NCI-H2081 (cell line): Measurements from ENCODE around the gene PRRG4.
"Not testable (repeated sequence)": the region's sequence is repeated elsewhere in the genome, so short reads cannot be mapped to it uniquely, and the experiment has no call there.

ENCODE experiments used
- DNase-seq, 2 experiments: peaks; one replicate each; lab custom pipeline; 2025; lab: John Stamatoyannopoulos, UW

PRRG4 gene

GRCh38 chr11:32885556-32885955 is 55.8 kb downstream of the PRRG4 start:
- no peak for DNase-seq

GRCh38 chr11:32886180-32886579 is 56.5 kb downstream of the PRRG4 start:
- DNase-seq, result no peak

- DNase-seq, result not testable (repeated sequence)
Measured at GRCh38 chr11:32887707-32888383, 58.1 kb downstream of the PRRG4 start.

DNA sequence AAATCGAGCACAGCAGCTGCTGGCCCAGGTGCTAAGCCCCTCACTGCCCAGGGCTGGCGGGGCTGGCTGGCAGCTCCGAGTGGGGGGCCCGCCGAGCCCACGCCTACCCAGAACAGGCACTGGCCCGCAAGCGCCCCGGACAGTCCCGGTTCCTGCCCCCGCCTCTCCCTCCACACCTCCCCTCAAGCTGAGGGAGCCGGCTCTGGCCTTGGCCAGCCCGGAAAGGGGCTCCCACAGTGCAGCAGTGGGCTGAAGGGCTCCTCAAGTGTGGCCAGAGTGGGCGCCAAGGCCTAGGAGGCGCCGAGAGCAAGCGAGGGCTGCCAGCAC is 58.6 kb downstream of the PRRG4 start:
- DNase-seq, result not testable (repeated sequence)

DNA sequence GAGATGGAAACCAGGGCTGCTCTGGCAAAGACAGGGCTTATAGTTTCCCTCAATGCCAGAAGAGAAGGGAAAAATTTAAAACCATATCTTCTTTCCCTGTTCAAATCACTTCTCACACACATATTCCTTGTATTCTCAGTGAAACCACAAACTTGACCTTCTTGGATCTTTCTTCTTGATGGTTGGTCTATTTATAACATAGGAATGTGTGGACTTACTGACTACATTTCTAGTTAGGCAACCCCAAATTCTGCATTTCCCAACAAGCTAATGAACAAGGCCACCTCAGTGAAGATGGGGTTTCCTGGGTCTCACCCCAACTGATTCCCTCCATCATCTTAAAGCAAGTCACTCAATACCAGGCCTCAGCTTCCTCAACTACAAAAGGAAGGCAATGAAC is 59.1 kb downstream of the PRRG4 start:
- DNase-seq, result no peak

- peak; percentile 48 to 75 for DNase-seq
Measured at GRCh38 chr11:32890843-32891656, 61.3 kb downstream of the PRRG4 start.

- DNase-seq, result peak; percentile 46 to 71
Measured at GRCh38 chr11:32891657-32892354, 62.1 kb downstream of the PRRG4 start.

GRCh38 chr11:32892355-32893092 is 62.8 kb downstream of the PRRG4 start, which contains the start of gene QSER1:
QSER1 (plus strand) TSS chr11:32892811; CDS start chr11:32893126, 315 bp downstream.
- DNase-seq, result peak; percentile 71 to 82

DNA sequence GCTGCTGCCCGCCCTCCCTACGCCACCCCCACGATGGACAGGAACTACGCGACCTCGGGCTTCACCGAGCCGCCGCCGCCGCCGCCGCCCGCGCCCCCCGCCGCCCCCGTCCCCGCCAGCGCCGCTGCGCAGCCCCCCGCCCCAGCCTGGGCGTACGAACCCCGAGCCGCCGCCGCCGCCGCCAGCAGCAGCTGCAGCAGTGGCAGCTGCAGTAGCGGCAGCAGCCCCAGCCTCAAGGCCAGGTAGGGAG is 63.3 kb downstream of the PRRG4 start:
- DNase-seq, result no peak

GRCh38 chr11:32893343-32894148 is 63.8 kb downstream of the PRRG4 start:
- peak; percentile 62 to 66 for DNase-seq

GRCh38 chr11:32894149-32894827 is 64.6 kb downstream of the PRRG4 start:
- peak; percentile 79 to 92 for DNase-seq

DNA sequence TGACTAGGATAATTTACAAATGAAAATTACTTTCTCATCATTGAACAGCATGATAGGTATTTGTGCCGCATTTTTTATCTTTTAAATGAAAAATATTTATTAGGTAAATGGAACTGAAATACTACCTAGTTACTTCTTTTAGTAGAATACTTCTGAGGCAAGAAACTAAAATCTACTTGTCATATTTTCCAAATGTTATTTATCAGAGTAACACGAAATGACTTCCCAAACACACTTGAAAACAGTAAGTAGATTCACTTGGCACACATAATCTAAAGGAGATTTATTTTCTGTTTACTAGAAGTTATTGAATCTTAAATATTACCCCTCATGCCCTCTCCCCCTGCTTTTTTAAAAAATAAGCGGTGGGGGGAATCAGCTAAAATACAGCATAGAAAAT is 65.2 kb downstream of the PRRG4 start:
- DNase-seq, result no peak

DNA sequence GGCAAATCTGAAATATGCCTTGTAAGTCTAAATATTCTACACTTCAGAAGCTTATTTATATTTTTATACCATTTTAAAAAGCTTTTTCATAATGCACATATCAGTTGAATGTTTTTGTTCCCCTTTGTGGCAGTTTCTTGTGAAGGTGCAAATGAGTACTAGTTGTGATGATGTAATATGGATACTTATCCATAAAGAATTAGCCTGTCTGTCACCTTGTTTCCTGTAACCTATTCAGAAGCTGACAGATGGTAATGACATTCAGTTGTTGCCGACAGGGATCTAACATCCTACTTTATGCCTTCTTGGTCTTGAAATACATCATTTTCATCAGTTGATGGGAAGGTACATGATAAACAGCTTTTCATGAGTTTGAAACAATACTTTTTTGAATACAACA is 65.7 kb downstream of the PRRG4 start:
- DNase-seq, result peak in 1 of 2 experiments; percentile 32

DNA sequence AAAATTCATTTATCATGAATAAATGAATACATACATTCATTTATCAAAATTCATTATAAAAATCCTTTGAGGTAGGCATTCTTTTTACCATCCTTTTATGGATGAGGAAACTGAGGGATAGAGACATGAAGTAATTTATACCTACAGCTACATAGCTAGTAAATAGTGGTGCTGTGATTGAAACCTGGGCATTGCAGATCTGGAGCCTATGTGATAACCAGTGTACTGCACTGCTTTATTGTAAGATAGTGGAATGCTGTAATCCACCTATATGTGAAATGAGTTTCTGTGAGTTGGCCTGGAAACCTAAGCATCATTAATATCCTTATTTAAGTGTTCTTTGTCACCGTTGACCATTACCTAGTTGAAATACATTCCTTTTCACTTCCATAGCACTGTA is 67.4 kb downstream of the PRRG4 start:
- no peak for DNase-seq

- DNase-seq, result no peak
Measured at GRCh38 chr11:32899438-32899837, 69.7 kb downstream of the PRRG4 start.

- no peak for DNase-seq
Measured at GRCh38 chr11:32902089-32902665, 72.5 kb downstream of the PRRG4 start.

DNA sequence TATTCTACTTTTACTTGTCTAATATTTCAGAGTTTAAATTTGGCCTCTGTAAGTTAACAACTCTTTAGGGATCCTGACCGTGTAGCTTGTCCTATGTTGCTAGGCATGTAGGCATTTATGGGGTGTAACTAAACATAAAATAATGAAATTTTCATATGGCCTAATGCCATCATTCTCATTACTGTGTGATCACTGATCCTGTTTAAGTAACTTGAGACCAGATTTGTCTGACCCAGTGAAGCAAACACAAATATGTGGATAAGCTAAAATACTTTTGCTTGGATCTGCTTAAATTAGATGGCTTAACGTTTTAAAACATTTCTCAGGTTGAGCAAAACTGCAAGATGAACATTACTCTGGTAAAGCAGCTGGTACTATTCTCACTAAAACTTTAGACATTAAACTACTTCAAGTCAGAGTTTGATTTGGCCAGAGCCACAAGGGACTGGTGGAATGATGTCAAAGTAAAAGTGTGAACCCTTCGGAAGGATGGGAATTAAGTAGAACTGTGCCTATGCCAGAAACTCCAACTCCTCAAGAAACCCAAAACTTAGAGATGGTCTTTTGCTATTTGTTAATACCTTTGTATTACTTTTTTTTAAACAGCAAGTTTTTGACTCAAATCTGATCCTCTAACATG is 75.4 kb downstream of the PRRG4 start:
- no peak for DNase-seq
